GM18517 (cell line): ENCODE measurements around the gene ATP2A1.
"Not testable (repeated sequence)": the region's sequence is repeated elsewhere in the genome, so short reads cannot be mapped to it uniquely, and the experiment has no call there.

Source experiments
- ATAC-seq: cut with Tn5 transposase; IDR thresholded peaks from one replicate; pipeline ENCODE4 v1.9.1; 2021; ENCODE audit warnings: mild to moderate bottlenecking, moderate library complexity; ENCODE audit not compliant: unreplicated experiment

Gene ATP2A1

DNA sequence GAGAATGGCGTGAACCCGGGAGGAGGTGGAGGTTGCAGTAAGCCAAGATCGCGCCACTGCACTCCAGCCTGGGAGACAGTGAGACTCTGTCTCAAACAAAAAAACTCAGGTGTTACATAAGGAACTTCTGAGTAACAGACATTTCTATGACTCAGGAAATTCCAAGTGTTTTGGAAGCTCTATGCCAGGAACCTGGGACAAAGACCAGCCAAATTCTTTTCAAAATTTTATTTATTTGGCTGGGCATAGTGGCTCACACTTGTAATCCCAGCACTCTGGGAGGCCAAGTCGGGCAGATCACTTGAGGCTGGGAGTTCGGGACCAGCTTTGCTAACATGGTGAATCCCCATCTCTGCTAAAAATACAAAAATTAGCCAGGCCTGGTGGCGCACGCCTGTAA lies 19.9 kb upstream of the ATP2A1 start:
- ATAC-seq: no peak

DNA sequence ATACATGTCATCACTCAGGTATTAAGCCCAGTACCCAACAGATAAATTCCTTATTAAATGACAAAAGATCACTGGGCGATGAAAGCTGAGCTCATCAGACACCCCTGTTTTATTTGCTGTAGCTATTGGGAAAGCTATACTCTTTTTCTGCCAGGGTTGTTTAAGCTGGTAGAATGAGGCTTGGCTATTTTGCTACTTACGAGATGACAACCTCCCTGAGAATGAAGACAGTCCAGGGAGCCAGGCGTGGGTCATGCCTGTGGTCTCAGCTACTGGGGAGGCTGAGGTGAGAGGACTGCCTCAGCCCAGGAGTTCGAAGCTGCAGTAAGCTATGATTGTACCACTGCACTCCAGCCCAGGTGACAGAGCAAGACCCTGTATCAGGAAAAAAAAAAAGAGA lies 19.0 kb upstream of the ATP2A1 start:
- no peak for ATAC-seq

DNA sequence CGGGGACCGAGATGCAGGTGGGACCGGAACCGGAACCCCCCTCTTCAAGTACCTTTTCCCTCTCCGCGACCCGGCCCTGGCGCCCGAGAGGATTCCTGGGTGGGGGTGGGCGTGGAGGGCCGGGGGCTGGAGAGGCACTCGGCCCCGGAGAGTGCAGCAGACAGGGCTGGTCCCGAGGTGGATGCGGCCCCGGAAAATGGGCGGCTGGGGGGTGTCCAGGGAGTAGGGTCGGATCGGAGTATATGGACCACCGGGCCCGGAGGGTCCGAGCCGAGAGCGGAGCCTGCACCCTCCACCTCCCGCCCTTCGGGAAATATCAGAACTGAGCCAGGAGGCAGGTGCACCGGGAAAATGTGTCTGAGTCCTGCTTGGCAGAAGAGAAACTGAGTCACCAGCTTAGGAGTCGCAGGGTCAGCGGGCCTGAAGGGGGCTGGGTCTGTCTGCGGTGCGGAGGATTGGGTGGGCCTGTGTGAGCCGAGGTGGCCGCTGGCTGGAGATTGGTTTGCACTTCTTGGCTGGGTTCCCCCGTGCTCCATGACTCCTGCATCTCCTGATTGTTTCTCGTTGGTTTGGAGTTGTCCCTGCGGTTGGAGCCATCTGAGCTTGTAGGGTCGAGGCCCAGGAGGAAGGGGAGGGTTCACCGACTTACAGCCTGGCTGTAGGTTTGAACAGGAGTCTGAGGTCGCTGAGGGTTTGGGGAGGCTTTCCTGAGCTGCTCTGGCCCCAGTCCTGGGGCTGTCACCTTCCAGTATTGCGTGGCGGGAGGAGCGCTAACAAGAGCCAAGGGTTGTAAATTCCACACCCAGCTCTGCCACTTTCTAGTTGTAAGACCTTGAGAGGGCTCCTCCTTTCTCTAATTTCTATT lies 14.1 kb upstream of the ATP2A1 start:
- ATAC-seq: no peak

DNA sequence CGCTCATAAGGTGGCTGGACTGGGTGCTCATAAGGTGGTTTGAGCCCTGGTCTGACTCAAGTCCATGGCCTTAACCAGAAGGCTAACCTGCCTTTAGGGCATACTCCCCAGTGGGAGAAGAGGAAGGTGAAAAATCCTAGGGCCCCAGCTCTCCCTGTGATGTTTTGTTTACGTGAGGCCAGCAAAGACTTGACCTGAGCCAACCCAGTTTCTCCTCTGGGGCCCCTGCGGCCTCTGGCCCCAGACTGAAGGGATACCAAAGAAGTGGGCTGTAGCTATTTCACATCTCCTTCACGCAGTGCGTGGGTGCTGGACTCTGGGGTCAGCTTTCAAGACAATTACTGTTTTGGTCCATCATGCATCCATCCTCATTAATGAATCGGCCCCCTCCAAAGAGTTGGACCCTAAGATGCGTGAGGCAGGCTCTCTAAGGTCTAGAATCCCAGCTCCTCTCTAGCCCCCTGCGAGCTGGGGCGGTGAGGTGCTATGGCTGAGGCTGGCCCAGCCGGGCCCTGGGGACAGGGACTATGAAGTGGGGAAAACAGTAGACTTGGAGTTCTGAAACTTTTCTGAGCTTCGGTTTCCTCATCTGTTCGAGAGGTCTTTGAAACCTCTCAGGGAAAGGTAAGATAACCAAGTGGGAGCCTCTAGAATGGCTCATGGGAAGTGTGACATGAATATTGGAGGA lies 13.1 kb upstream of the ATP2A1 start:
- no peak for ATAC-seq

DNA sequence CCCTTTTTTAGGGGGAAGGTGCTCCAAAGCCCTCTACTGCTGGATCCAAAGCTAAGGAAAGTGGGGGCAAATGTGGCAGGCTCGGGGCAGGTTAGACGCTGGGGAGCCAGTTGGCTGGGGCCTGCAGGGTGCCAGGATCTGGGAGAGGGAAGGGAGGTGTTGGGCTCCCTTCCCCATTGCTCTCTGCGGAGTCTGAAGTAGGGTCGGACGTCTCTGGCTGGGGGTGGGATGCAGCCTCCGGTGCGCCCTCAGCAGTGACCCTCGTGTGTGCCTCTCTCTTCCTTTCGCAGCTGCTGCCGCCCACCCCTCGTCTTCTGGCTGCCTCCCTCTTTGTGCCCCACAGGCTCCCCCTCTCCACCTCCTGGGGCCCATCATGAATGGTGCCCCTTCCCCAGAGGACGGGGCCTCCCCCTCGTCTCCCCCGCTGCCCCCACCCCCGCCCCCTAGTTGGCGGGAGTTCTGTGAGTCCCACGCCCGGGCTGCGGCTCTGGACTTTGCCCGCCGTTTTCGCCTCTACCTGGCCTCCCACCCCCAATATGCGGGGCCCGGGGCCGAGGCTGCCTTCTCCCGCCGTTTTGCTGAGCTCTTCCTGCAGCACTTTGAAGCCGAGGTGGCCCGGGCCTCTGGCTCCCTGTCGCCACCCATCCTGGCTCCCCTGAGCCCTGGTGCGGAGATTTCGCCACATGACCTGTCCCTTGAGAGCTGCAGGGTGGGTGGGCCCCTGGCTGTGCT lies 12.4 kb upstream of the ATP2A1 start:
- no peak for ATAC-seq

DNA sequence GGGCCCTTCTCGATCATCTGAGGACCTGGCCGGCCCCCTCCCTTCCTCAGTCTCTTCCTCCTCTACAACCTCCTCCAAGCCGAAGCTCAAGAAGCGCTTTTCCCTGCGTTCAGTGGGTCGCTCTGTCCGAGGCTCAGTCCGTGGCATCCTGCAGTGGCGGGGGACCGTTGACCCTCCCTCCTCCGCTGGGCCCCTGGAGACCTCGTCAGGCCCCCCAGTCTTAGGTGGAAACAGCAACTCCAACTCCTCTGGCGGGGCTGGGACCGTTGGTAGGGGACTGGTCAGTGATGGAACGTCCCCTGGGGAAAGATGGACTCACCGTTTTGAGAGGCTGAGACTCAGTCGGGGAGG lies 11.9 kb upstream of the ATP2A1 start:
- ATAC-seq: no peak

DNA sequence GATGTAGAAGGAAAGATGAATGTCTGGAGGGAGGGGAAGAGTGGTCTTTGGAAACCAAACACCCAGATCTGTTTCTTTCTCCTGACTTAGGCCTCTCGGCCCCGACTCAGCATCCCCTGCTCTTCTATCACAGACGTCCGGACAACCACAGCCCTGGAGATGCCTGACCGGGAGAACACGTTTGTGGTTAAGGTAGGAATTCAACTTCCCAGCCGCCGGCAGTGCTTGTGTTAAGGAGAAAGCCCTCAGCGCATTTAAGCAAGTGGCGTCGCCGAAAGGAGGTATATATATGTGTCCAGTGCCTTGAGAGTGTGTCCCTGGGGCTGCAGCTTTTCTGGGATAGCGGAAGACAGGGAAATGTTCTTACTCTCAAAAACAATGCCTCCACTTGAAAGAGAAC lies 11.0 kb upstream of the ATP2A1 start:
- no peak for ATAC-seq

DNA sequence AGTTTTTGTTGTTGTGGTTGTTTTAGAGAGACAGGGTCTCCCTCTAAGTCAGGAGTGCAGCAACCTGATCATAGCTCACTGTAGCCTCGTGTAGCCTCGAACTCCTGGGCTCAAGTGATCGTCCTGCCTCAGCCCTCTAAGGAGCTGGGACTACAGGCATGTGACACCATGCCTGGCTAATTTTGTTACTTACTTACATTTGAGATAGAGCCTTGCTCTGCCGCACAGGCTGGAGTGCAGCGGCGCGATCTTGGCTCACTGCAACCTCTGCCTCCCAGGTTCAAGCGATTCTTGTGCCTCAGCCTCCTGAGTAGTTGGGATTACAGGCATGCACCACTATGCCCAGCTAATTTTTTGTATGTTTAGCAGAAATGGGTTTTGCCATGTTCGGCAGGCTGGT lies 10.6 kb upstream of the ATP2A1 start:
- not testable (repeated sequence) for ATAC-seq

DNA sequence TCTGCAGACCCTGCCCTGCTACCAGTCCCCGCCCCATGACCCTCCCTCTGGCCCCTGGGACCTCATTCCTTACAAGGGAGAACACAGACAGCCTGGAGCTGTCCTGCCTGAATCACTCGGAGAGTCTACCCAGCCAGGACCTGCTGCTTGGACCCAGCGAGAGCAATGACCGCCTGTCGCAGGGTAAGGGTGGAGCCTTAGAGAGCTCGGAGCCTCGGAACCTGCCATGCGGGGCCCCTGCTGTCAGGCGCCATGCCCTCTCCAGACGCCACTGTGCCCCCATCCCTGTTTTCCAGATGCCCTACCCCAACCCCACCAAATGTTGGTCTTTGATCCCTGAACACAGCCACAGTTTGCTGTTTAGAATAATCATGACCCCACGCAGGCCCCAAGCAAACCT lies 9.1 kb upstream of the ATP2A1 start:
- no peak for ATAC-seq

DNA sequence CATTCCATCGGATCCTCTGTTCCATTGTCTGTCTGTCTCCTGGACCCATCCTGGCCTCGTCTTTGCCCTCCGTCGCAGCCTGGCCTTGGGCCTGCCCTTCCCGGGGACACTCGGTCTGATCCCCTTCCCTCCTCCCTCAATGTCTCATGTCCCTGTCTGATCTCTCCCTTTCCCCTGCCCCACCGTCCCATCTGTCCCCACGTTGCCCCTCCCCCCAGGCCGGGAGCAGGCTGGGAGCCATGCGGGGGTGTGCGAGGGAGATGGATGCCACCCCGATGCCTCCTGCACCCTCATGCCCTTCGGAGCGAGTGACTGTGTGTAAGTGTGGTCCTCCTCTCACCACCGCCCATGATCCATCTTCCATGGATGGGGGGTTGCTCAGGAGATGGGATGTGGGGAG lies 5.3 kb upstream of the ATP2A1 start:
- no peak for ATAC-seq

DNA sequence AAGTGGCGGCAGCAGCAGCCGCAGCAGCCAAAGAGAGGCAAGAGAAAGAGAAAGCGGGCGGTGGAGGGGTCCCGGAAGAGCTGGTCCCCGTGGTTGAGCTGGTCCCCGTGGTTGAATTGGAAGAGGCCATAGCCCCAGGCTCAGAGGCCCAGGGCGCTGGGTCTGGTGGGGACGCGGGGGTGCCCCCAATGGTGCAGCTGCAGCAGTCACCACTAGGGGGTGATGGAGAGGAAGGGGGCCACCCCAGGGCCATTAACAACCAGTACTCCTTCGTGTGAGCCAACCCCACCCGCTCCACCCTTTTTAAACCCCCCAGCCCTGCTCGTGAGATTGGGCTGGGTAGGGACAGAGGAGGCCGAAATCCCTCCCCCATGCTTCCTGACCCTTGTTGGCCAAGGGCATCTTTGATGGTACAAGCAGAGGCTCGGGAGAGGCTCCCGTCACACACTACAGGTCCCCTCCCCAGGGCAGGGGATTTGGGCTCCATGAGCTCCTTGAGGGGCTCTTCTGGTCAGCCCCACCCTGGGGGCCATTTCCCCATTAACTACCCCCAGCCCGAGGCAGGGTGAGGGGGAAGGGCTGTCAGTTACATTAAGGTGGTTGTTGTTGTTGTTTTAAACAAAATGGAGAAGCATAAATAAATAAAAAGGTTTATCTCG lies 4.6 kb upstream of the ATP2A1 start:
- ATAC-seq: no peak

DNA sequence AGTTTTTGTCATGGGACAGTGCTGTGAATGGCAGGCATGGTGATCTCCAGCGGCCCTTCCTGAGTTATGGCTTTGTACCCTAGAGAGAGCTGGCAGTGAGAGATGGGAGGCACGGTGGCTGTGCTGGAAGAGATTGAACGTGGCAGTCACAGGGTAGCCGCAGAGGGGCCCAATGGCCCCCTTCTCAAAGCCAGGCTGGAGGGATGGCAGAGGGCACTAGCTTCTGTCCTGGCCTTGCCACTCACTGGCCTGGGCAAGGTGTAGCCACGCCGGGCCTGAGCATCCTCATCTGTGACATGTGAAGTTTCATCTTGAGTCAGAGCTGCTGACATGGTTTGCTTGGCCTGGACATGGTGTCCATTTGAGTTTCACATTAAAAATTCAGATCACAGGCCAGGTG lies 3.9 kb upstream of the ATP2A1 start:
- ATAC-seq: no peak

DNA sequence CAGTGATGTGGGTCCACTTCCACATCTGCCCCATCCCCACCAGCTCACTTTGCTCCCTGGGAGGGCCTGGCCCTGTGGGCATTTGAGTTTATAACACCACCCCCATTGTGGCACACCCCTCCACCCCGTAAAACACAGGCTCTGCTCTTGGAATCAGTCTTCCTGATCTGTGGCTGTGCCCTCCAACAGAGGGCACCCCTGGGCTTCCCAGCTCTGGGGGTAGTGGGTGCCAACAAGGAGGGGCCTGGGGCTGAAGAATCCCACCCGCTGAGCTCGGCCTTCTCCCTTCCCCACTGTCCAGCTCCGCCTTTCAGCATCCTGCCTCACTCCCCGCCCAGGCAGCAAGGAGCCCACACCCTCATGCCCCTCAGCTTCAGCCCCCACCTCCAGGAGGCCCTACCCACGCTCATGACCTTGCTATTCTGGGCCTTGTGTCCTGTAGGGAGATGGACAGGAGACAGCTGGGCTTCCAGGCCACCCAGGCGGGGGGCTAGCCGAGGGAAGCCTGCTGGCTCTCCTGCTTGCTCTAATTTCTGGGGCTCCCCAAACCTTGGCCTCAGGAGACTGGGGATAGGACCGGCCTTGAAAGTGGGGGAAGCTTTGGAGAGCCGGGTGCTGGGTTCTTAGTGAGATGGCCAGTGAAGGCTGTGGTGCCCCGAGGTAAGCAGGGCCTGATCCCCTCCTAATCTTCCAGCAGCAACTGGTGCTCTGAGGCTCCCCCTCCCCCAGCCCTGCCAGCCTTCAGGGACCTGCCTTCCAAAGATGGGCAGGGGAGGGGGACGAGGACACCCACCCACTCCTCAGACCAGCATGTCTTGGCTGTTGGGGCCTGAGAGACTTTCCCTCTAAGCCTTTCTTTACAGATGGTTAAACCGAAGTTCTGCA lies 2.9 kb upstream of the ATP2A1 start:
- ATAC-seq: no peak

DNA sequence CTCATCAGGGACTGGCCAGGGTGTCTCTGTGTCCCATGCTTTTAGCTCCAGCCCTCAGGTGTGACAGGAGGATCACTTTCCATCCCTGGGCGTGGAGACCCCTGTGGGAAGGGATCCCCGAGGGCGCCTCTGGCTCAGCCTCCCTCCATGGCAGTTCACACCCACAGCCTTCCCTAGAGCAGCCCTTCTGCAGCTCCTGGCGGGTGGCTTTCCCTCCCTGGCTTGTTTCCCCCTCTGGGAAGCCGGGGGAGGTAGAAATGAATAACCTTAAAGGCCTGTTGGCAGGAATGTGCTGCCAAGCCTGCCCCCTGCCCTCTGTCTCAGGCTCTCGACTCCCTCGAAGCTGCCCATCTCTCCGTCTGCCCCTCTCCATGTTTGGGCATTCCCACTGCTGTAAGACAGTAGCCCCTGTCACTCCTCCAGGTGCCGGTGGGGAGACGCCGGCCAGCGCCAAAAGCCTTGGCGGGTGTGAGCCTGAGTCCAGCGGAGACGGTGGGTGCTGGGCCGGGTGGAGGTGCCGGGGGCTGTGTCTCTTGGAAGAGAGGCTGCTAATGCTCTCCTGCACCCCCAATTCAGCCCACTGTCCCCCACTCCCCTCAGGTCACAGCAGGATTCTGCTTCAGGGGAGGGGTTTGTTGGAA lies 2.1 kb upstream of the ATP2A1 start:
- ATAC-seq: no peak

DNA sequence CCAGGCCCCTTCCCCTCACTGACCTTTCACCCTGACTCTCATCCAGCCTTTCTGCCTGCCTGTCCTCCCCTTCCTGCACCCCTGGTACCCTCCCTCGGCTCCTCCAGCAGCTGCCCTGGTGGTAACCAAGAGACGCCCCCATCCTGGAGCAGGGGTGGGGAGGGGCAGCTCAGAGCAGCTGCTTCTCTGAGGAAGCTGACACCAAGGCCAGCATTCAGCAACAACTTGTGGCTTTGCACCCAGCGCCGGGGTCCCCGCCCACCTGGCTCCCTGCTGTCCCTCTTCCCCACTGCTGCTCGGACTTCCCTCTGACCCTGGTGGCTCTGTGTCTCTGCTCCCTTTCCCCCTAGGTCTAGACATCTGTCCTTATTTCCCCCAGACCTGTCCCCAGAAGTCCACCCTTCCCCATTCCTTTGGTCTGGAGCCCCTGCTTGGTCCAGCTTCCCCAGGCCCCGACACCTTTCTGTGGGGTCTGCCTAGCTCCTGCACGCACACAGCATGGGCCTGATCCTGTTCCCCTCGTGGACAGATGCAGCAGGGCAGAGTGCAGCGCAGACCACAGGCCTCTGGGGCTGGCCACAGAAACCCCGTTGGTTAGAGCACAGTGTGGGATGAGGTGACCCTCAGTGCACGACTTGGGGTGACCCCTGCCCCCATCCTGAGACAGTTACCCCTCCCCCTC lies 1.2 kb upstream of the ATP2A1 start:
- ATAC-seq: no peak

DNA sequence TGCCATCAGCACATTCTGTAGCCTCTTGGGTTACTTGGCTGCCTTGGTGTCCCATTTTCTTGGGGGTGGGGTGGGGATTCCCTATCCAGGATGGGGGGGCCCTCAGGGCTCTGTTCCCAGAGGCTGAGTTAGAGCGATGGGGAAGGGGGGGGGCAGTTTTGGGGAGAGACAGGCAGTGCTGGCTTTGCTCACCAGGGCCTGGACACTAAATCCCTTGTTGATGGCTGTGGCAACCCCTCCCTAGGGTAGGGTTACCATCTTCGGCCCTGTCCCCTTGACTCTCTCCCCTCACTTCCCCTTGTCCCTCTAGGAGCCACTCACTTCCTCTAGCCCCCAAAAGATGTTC lies 660 bp upstream of the ATP2A1 start:
- ATAC-seq: no peak

DNA sequence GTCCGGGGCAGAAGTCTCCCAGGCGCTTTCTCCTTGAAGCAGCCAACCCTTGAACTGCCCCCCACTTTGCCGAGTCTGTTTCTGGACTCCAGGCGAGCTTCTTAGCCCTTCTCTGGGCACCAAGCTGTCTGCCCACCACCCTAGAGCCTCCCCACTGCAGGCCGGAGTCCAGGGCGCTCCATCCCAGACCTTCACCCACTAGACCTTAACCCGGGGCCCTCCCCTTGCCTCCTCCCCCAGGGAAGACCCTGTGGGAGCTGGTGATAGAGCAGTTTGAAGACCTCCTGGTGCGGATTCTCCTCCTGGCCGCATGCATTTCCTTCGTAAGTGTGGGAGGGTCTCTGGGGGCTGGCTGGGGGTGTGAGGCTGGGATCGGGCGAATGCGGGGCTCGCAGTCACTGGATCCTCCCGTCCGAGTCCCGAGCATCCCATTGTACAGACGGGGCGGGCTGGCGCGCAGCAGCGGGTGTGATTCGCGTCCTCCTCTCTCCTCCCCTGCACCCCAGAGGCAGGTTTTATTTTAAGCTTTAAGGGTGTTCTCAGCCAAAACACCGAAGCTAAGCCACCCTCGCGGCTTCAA lies 1.1 kb downstream of the ATP2A1 start:
- ATAC-seq: peak; percentile 27

DNA sequence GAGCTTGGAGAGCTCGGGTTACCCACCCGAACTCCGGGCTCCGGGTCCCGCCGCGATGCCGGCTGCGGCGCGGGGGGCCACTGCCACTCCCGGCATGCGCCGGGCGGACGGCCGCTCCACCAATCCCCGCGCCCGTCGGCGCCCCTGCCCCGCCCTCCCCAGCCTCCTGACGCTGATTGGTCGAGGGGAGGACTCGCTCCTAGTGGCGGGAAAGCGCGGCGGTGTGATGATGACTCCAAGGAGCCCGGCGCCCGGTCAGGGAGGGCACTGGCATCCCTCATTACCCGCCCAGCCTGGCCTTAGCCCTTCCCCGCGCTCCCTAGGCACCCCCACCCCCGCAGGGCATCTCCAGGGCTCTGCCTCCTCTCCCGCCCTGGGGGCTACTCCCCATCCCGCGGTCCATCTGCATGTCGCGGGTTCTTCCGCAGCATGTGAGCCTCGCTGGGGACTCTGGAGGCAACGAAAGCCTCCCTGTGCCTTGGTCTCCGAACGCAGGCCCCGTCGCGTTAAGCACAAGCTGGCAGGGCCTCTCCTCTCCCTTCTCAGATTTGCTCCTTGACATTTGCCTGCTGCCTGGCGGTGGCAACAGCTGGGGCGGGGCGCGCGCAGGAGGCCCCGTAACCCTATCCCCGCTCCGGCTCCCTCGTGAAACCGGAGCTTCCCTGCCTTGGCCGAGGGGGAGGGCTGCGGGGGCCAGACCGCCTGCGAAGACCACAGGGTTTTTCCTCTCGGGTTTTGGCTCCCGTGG lies 1.7 kb downstream of the ATP2A1 start:
- ATAC-seq: peak; percentile 78

DNA sequence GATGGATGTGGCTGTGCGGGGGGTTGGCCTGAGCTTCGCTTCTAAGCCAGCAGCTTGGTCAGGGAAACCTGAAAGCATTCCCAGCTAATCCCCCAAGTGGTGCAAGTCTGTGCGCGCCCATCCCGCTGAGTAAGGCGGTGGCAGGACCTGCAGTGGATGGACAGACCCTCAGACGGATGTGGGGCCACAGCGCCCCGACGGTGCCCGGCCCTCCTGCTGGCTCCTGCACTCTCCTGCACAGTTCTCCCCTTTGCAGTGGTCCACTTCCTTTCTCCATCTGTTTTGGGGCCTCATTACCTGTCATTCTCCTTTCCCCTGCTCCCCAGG lies 2.3 kb downstream of the ATP2A1 start:
- no peak for ATAC-seq
